Smooth muscle cell (in vitro differentiated cells): ENCODE results near the gene DLGAP1. TPM values are rescaled to one million over a fixed set of nuclear protein-coding genes. Genes with fewer than 3 reads are reported as not detected.

ENCODE experiments used
- DNase-seq: peaks from one replicate; lab custom pipeline; 2025; ENCODE audit not compliant: unreplicated experiment; lab: John Stamatoyannopoulos, UW
- H2AFZ ChIP-seq: fragments of 200-600 bp; sonication (generic); 2 replicates; pipeline ENCODE4 v1.6.0; 2016; ENCODE audit warnings: antibody characterized with exemption, low read depth, mild to moderate bottlenecking
- H3F3A ChIP-seq: fragments of 200-600 bp; sonication (generic); 2 replicates; pipeline ENCODE4 v1.6.0; 2017; ENCODE audit warnings: antibody characterized with exemption, low read depth
- H3K27ac ChIP-seq: fragments of 200-600 bp; sonication (generic); 2 replicates; pipeline ENCODE4 v1.5.1; 2016; ENCODE audit warnings: low read depth, mild to moderate bottlenecking
- H3K27me3 ChIP-seq: fragments of 200-600 bp; sonication (generic); 2 replicates; pipeline ENCODE4 v1.6.1; 2016; ENCODE audit warnings: low read depth, mild to moderate bottlenecking
- H3K36me3 ChIP-seq: fragments of 200-600 bp; sonication (generic); 2 replicates; pipeline ENCODE4 v1.5.1; 2016; ENCODE audit warnings: low read depth
- H3K4me1 ChIP-seq: fragments of 200-600 bp; sonication (generic); 2 replicates; pipeline ENCODE4 v1.5.1; 2016; ENCODE audit warnings: low read depth
- H3K4me2 ChIP-seq: fragments of 200-600 bp; sonication (generic); 2 replicates; pipeline ENCODE4 v1.6.0; 2016; ENCODE audit warnings: mild to moderate bottlenecking
- H3K4me3 ChIP-seq: fragments of 200-600 bp; sonication (generic); 2 replicates; pipeline ENCODE4 v1.5.1; 2016; ENCODE audit warnings: mild to moderate bottlenecking
- H3K79me2 ChIP-seq: fragments of 200-600 bp; sonication (generic); 2 replicates; pipeline ENCODE4 v1.6.0; 2016; ENCODE audit warnings: low read depth, mild to moderate bottlenecking
- H3K9ac ChIP-seq: fragments of 200-600 bp; sonication (generic); 2 replicates; pipeline ENCODE4 v1.6.0; 2016; ENCODE audit warnings: low read depth
- H3K9me3 ChIP-seq: fragments of 200-600 bp; sonication (generic); replicated peaks from 2 replicates; pipeline ENCODE4 v1.5.1; 2016; ENCODE audit warnings: low read depth
- H4K20me1 ChIP-seq: fragments of 200-600 bp; sonication (generic); 2 replicates; pipeline ENCODE4 v1.6.0; 2016; ENCODE audit warnings: low read depth
- CTCF ChIP-seq: fragments of 200-600 bp; sonication (generic); IDR thresholded peaks from 2 replicates; pipeline ENCODE4 v1.5.1; 2017; ENCODE audit warnings: borderline replicate concordance, mild to moderate bottlenecking, antibody characterized with exemption; ENCODE audit not compliant: insufficient read depth, poor library complexity, severe bottlenecking
- WGBS: methylation state at CpG from one replicate; pipeline ENCODE4 v1.1.7; 2016; ENCODE audit warnings: low lambda C conversion rate; 5-methylcytosine and 5-hydroxymethylcytosine counted together
- polyA plus RNA-seq: library from polyadenylated mRNA; unstranded; fragments of >200 nt; fragmentation: Nextera tagmentation; extraction: Ambion mirVana; gene quantifications from 2 replicates; pipeline ENCODE4 v1.2.1, GENCODE V29; 2016
- total RNA-seq: library from RNA; depleted of rRNA; stranded (reverse); fragments of >200 nt; gene quantifications from 2 replicates; pipeline ENCODE4 v1.2.3, GENCODE V29; 2014

Gene DLGAP1
- total and polyA plus RNA-seq, 2 experiments from 2014 or later: 2.6 to 11.3 TPM

- Histone ChIP-seq H3K27ac (no peak overlapping the region), H2AFZ (no peak overlapping the region), H3K9me3 (no peaks in the 10 kb centered on the region), H3K4me3 (no peak overlapping the region), H3K9ac (no peak overlapping the region), H3K4me2 (no peak overlapping the region), H3K4me1 (no peaks in the 10 kb centered on the region), H4K20me1 (no peaks in the 10 kb centered on the region), H3F3A (no peaks in the 10 kb centered on the region), H3K36me3 (no peaks in the 10 kb centered on the region), H3K27me3 (no peaks in the 10 kb centered on the region), H3K79me2 (no peaks in the 10 kb centered on the region)
- TF ChIP-seq CTCF: no peak
- no peak for DNase-seq
- WGBS: 98% methylated on average over 34 of the region's 35 CpGs
Measured at GRCh38 chr18:3728704-3729437, 726.2 kb downstream of the DLGAP1 start.

- Histone ChIP-seq H4K20me1 (no peaks in the 10 kb centered on the region), H3K27me3 (no peaks in the 10 kb centered on the region), H3K4me2 (no peak overlapping the region), H3K4me3 (no peak overlapping the region), H2AFZ (no peak overlapping the region), H3F3A (peaks cover under 1% of the 10 kb centered on the region), H3K4me1 (no peaks in the 10 kb centered on the region), H3K27ac (no peak overlapping the region), H3K36me3 (no peaks in the 10 kb centered on the region), H3K9ac (no peak overlapping the region), H3K9me3 (no peaks in the 10 kb centered on the region), H3K79me2 (no peaks in the 10 kb centered on the region)
- 87% methylated on average over 7 of the region's 7 CpGs for WGBS
- no peak for DNase-seq
- no peak for TF ChIP-seq CTCF
Measured at GRCh38 chr18:3727274-3727673, 727.8 kb downstream of the DLGAP1 start.

GRCh38 chr18:3726238-3726951, 728.7 kb downstream of the DLGAP1 start:
- Histone ChIP-seq H3K9me3 (no peaks in the 10 kb centered on the region), H3F3A (peaks cover 5% of the 10 kb centered on the region), H4K20me1 (no peaks in the 10 kb centered on the region), H3K9ac (no peak overlapping the region), H3K27me3 (no peaks in the 10 kb centered on the region), H3K4me3 (no peak overlapping the region), H2AFZ (no peak overlapping the region), H3K36me3 (no peaks in the 10 kb centered on the region), H3K4me1 (no peaks in the 10 kb centered on the region), H3K4me2 (no peak overlapping the region), H3K79me2 (no peaks in the 10 kb centered on the region), H3K27ac (no peak overlapping the region)
- WGBS: 93% methylated on average over 4 of the region's 4 CpGs
- TF ChIP-seq CTCF: no peak
- no peak for DNase-seq
